Placental epithelial cell (primary cell): ENCODE data around the gene IREB2. TPM values are rescaled to one million over a fixed set of nuclear protein-coding genes. Genes with fewer than 3 reads are reported as not detected.

Experiments
- total RNA-seq: library from RNA; depleted of rRNA; stranded (reverse); fragments of >200 nt; gene quantifications from 2 replicates; pipeline ENCODE4 v1.2.3, GENCODE V29; 2012

Gene IREB2
- 34.9 and 55.0 TPM in 2 replicates for total RNA-seq

GRCh38 chr15:78437762-78438618 is at the start of gene IREB2:
IREB2 (plus strand) TSS chr15:78438216; CDS start chr15:78438338, 122 bp downstream.

GRCh38 chr15:78506971-78507830 is 69.2 kb downstream of the IREB2 start, which contains the start of gene HYKK:
HYKK (plus strand) TSS chr15:78507577; CDS start chr15:78513089, 5,512 bp downstream.

GRCh38 chr15:78540141-78540870 is 102.3 kb downstream of the IREB2 start, which contains the start of gene PSMA4:
PSMA4 (plus strand) TSS chr15:78540444; CDS start chr15:78541928, 1,484 bp downstream.

Other genes starting within 250 kb of the IREB2 start
- gene ACSBG1, start 203.7 kb upstream of the IREB2 start, total RNA-seq = 1.2 TPM in 1 of 2 replicates, not detected in the other
- 22.0 and 22.9 TPM in 2 replicates for gene DNAJA4, start 173.7 kb upstream of the IREB2 start, total RNA-seq
- 115 and 126 TPM in 2 replicates for gene SKIC8, start 138.6 kb upstream of the IREB2 start, total RNA-seq
- gene CRABP1, start 97.9 kb upstream of the IREB2 start, total RNA-seq = not detected in 2 replicates
- gene HYKK, start 69.4 kb downstream of the IREB2 start, total RNA-seq = 0.39 and 1.7 TPM in 2 replicates
- 110 and 239 TPM in 2 replicates for gene PSMA4, start 102.2 kb downstream of the IREB2 start, total RNA-seq
- gene CHRNA5, start 127.3 kb downstream of the IREB2 start, total RNA-seq = under 0.01 and 1.2 TPM in 2 replicates
- not detected in 2 replicates for gene CHRNA3, start 182.8 kb downstream of the IREB2 start, total RNA-seq
- gene CHRNB4, start 203.0 kb downstream of the IREB2 start, total RNA-seq = under 0.01 TPM in 1 of 2 replicates, not detected in the other